ENCODE measurements around the gene KCNA2. TPM values are rescaled to one million over a fixed set of nuclear protein-coding genes. Genes with fewer than 3 reads are reported as not detected.

The KCNA2 gene
- total and polyA plus RNA-seq, 7 donors = 0.05 to 1.1 (median 0.40) TPM

DNA sequence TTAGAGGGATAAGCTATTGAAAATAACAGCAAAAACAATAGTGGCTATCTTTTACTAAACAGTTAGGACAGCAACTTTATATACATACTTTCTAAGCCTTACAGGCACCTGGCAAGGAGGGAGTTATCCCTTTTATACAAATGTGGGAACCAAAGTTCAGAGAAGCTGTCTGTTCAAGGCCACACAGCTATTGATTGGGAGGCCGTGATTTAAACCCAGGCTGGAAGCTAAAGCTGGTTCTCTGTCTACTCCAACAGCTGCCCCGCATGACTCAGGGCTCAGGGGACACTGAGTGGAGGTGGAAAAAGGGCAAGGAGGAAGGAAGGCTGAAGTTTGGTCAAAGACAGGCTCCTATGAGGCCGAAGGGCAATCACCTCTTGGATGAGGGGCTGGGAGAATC, 26.7 kb downstream of the KCNA2 start:
- H3K27ac ChIP-seq = no peak overlapping the region
- no peaks in the 10 kb centered on the region for H3K36me3 ChIP-seq (ENCODE audit: insufficient read depth in 1 of 2, low read depth in 1 of 2)
- TF ChIP-seq, protein P1, sequence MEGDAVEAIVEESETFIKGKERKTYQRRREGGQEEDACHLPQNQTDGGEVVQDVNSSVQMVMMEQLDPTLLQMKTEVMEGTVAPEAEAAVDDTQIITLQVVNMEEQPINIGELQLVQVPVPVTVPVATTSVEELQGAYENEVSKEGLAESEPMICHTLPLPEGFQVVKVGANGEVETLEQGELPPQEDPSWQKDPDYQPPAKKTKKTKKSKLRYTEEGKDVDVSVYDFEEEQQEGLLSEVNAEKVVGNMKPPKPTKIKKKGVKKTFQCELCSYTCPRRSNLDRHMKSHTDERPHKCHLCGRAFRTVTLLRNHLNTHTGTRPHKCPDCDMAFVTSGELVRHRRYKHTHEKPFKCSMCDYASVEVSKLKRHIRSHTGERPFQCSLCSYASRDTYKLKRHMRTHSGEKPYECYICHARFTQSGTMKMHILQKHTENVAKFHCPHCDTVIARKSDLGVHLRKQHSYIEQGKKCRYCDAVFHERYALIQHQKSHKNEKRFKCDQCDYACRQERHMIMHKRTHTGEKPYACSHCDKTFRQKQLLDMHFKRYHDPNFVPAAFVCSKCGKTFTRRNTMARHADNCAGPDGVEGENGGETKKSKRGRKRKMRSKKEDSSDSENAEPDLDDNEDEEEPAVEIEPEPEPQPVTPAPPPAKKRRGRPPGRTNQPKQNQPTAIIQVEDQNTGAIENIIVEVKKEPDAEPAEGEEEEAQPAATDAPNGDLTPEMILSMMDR (IDR thresholded peaks at IDR 0.05) = no peak
- H3K27me3 ChIP-seq (ENCODE audit: insufficient read depth in 3 of 3, low read length in 2 of 3) = no peaks in the 10 kb centered on the region
- H3K4me3 ChIP-seq = no peak overlapping the region
- no peak for ATAC-seq
- peaks cover 6% of the 10 kb centered on the region for H3K9me3 ChIP-seq
- 78 to 86% (median 83%) methylated on average over 3 of the region's 3 CpGs for WGBS, 3 donors
- DNase-seq = no peak
- H3K4me1 ChIP-seq = no peaks in the 10 kb centered on the region
- intact Hi-C loops (cut with DNase I) = no loop called here

DNA sequence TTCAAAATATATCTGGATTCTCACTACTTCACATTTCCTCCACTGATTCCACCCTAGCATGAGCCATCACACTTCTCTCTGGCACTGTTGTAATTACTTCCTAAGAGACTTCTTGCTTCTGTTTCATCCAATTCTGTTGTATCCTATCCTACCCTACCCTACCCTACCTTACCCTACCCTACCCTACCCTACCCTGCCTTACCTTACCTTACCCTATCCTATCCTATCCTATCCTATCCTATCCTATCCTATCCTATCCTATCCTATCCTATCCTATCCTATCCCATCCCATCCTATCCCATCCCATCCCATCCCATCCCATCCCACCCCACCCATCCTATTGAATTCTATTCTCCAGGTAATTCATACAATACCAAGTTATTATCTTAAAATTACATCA, 29.7 kb downstream of the KCNA2 start:
- intact Hi-C loops (cut with DNase I) = no loop called here
- no peak for DNase-seq
- H3K27me3 ChIP-seq (ENCODE audit: insufficient read depth in 3 of 3, low read length in 2 of 3) = no peaks in the 10 kb centered on the region
- TF ChIP-seq, protein P1 (IDR thresholded peaks at IDR 0.05) = no peak
- no peaks in the 10 kb centered on the region for H3K4me1 ChIP-seq
- H3K4me3 ChIP-seq = no peak overlapping the region
- H3K36me3 ChIP-seq (ENCODE audit: insufficient read depth in 1 of 2, low read depth in 1 of 2) = no peaks in the 10 kb centered on the region
- H3K9me3 ChIP-seq = peaks cover 6% of the 10 kb centered on the region
- H3K27ac ChIP-seq = no peak overlapping the region
- ATAC-seq = no peak

DNA sequence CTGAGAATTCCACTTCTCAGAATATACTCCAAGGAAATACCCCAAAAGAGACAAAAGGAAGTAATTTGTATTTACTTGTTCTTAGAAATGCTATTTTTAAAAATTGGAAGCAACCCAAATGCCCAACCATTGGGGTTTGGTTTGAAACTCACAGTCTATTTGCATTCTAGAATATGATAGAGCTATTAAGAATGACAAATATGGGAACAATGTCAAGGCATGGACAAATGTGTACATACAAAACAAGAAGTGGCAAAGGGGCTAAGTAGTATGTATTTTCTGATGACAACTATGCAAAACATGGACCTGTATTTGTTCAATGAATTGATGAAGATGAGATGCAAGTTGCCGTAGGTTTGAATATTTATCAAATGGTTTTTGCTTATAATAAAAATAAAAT, 32.8 kb downstream of the KCNA2 start:
- intact Hi-C loops (cut with DNase I) = no loop called here
- 98 to 100% (median 100%) methylated on average over 1 of the region's 1 CpG for WGBS, 3 donors

DNA sequence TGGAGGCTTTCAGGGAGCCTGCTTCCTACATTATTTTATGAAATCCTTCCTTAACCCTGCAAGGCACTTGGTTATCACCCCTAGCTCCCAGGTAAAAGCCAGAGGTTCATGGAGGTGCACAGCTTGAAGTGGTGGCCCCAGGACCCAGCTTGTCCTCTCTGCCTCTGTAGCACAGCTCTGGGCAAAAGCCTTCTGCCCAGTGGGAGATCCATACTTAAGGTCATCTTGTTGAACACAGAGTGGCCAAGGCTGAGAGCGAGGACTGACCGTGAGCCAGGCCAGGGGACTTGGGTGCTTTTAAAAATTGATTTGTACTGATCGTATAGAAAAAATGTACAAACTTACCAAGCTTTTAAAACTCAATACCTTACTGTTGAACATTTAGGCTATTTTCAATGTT, 33.4 kb downstream of the KCNA2 start:
- WGBS, 3 donors = 90 to 94% (median 91%) methylated on average over 3 of the region's 3 CpGs
- DNase-seq (no peak), ATAC-seq (no peak)
- Histone ChIP-seq H3K4me3 (no peak overlapping the region), H3K36me3 (ENCODE audit: insufficient read depth in 1 of 2, low read depth in 1 of 2) (no peaks in the 10 kb centered on the region), H3K9me3 (no peaks in the 10 kb centered on the region), H3K4me1 (no peaks in the 10 kb centered on the region), H3K27ac (no peak overlapping the region), H3K27me3 (ENCODE audit: insufficient read depth in 3 of 3, low read length in 2 of 3) (peaks cover 0 to 12% (median 2%) of the 10 kb centered on the region in 3 donors)
- intact Hi-C loops (cut with DNase I) = no loop called here
- TF ChIP-seq, protein P1 (IDR thresholded peaks at IDR 0.05) = no peak

More for the DNA sequence above, 32.8 kb downstream of the KCNA2 start:
- ATAC-seq = no peak
- Histone ChIP-seq H3K36me3 (ENCODE audit: insufficient read depth in 1 of 2, low read depth in 1 of 2) (no peaks in the 10 kb centered on the region), H3K9me3 (no peaks in the 10 kb centered on the region), H3K27ac (no peak overlapping the region), H3K4me1 (no peaks in the 10 kb centered on the region), H3K4me3 (no peak overlapping the region), H3K27me3 (ENCODE audit: insufficient read depth in 3 of 3, low read length in 2 of 3) (peaks cover 0 to 12% (median 0%) of the 10 kb centered on the region in 3 donors)
- no peak for DNase-seq
- TF ChIP-seq, protein P1 (IDR thresholded peaks at IDR 0.05) = no peak

DNA sequence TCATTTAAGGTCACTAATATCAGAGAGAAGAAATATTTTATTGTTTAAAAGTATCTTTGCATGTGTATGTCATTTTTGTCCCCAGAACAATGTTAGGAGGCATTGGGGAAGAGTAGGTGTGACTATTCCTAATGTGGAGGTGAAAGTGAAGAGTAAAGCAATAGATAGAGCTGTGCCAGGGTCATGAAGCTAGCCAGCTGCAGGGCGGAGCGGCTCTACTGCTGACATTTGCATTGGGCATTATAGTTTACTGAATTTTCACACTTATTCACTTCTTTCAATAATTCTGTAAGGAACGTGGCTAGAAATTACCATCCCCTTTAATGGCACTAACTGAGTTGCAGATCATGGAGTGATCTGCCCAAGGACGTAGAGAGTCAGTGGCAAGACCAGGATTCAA, 35.3 kb downstream of the KCNA2 start:
- no peak for DNase-seq
- WGBS, 3 donors = 47 to 57% (median 51%) methylated on average over 4 of the region's 4 CpGs
- intact Hi-C loops (cut with DNase I) = no loop called here
- H3K4me1 ChIP-seq = no peaks in the 10 kb centered on the region
- TF ChIP-seq, protein P1 (IDR thresholded peaks at IDR 0.05) = no peak
- H3K4me3 ChIP-seq = no peak overlapping the region
- H3K27ac ChIP-seq = no peak overlapping the region
- H3K36me3 ChIP-seq (ENCODE audit: insufficient read depth in 1 of 2, low read depth in 1 of 2) = no peaks in the 10 kb centered on the region
- ATAC-seq = no peak
- H3K9me3 ChIP-seq = no peaks in the 10 kb centered on the region
- peaks cover 0 to 12% (median 2%) of the 10 kb centered on the region in 3 donors for H3K27me3 ChIP-seq (ENCODE audit: insufficient read depth in 3 of 3, low read length in 2 of 3)

All from psoas muscle (tissue), 8 donors.